HepG2 (cell line): ENCODE data around the gene FBXW4. TPM values are rescaled to one million over a fixed set of nuclear protein-coding genes. Genes with fewer than 3 reads are reported as not detected.

Experiments
- AKNA ChIP-seq: sonication (generic); formaldehyde crosslinking; IDR thresholded peaks from 2 replicates; pipeline ENCODE4 v1.4.0; 2020; ENCODE audit warnings: missing genetic modification reagents, borderline replicate concordance
- MIER2 ChIP-seq: IDR thresholded peaks from 2 replicates; pipeline ENCODE4 v1.6.1; 2016; ENCODE audit warnings: missing biosample characterization, missing genetic modification reagents
- PRDM15 ChIP-seq: sonication (generic); formaldehyde crosslinking; IDR thresholded peaks from 2 replicates; pipeline ENCODE4 v1.4.0; 2020; ENCODE audit warnings: missing genetic modification reagents
- SIN3A ChIP-seq: IDR thresholded peaks from 2 replicates; pipeline ENCODE4 v1.6.1; 2011; ENCODE audit warnings: low read depth, mild to moderate bottlenecking, control low read depth, low read length, borderline replicate concordance
- TRAFD1 ChIP-seq: sonication (generic); formaldehyde crosslinking; IDR thresholded peaks from 2 replicates; pipeline ENCODE4 v1.5.1; 2020; ENCODE audit warnings: missing genetic modification reagents, mild to moderate bottlenecking, borderline replicate concordance
- U2AF2 ChIP-seq: fragments of 200-400 bp; formaldehyde crosslinking; IDR thresholded peaks from 2 replicates; pipeline ENCODE4 v1.6.1; 2017; ENCODE audit warnings: low read depth, mild to moderate bottlenecking, low read length
- ZBTB34 ChIP-seq: sonication (generic); formaldehyde crosslinking; IDR thresholded peaks from 2 replicates; pipeline ENCODE4 v1.8.0; 2022; ENCODE audit warnings: mild to moderate bottlenecking, missing genetic modification reagents
- ZNF207 ChIP-seq: fragments of 450-650 bp; IDR thresholded peaks from 2 replicates; pipeline ENCODE4 v1.6.1; 2016; ENCODE audit warnings: antibody characterized with exemption, borderline replicate concordance
- ZNF703 ChIP-seq: sonication (generic); formaldehyde crosslinking; IDR thresholded peaks from 2 replicates; pipeline ENCODE4 v1.5.1; 2020; ENCODE audit warnings: missing genetic modification reagents, mild to moderate bottlenecking, moderate library complexity, borderline replicate concordance
- ZNF740 ChIP-seq: sonication (generic); formaldehyde crosslinking; IDR thresholded peaks from 2 replicates; pipeline ENCODE4 v1.4.0; 2020; ENCODE audit warnings: missing genetic modification reagents
- polyA plus RNA-seq, 8 experiments: library from polyadenylated mRNA; depleted of rRNA in 3 of 8; stranded (reverse) in 7 of 8; unstranded in 1 of 8; fragments of >200 nt; fragmentation: Illumina TruSeq in 4 of 8; extraction: Trizol in 4 of 8; gene quantifications; 2 replicates each; pipeline versions ENCODE4 v1.2.1 to v1.2.3, GENCODE V29; 2011 to 2016; ENCODE audit warnings: low read depth in 4 of 8, missing spikeins in 1 of 8, mixed read lengths in 1 of 8; ENCODE audit not compliant: insufficient read depth in 1 of 8
- total RNA-seq, 5 experiments: library from RNA; depleted of rRNA; stranded (reverse); fragments of >200 nt; fragmentation: Illumina TruSeq; extraction: Trizol; gene quantifications; 2 replicates each; pipeline ENCODE4 v1.2.3, GENCODE V29; 2016; ENCODE audit warnings: low read depth in 1 of 5

Gene FBXW4
- total and polyA plus RNA-seq, 2 of the 13 experiments (the other 11 are each of a cell fraction or from before 2014, with no cell fraction given): 23.5 to 33.7 TPM

GRCh38 chr10:101587725-101588653 lies 107.0 kb downstream of the FBXW4 start, which contains the start of the genes DPCD and POLL (continued):
- TF ChIP-seq ZBTB34: no peak
- no peak for TF ChIP-seq MIER2 (CRISPR knock-in tag)
- peak; percentile 61 for TF ChIP-seq PRDM15 (CRISPR knock-in tag)
- no peak for TF ChIP-seq ZNF207
- TF ChIP-seq ZNF703 (CRISPR knock-in tag): no peak
- TF ChIP-seq SIN3A: peak; percentile 98
- no peak for TF ChIP-seq TRAFD1 (CRISPR knock-in tag)
- TF ChIP-seq AKNA (CRISPR knock-in tag): no peak
- peak; percentile 98 for TF ChIP-seq U2AF2
- TF ChIP-seq ZNF740 (CRISPR knock-in tag): 0 out of 2 replicates have a peak, but pooled peaks have one; percentile 36
